OCI-LY3 (cell line): ENCODE results near the gene LMBRD1.
A peak's percentile ranks its signal among the peaks of the same experiment; 100 is the strongest.

Experiments
- H2AFZ ChIP-seq: fragments of 200-600, 300-600 bp; shearing (Covaris generic); 2 replicates; pipeline ENCODE4 v1.6.0; 2014; ENCODE audit warnings: antibody characterized with exemption, low read depth, low read length
- H3K27ac ChIP-seq: fragments of 200-600, 300-600 bp; sonication (generic); 2 replicates; pipeline ENCODE4 v1.5.1; 2014; ENCODE audit warnings: mild to moderate bottlenecking, low read length, moderate library complexity, mixed read lengths
- H3K27me3 ChIP-seq: fragments of 200-600, 300-600 bp; sonication (generic); 2 replicates; pipeline ENCODE4 v1.6.1; 2014; ENCODE audit warnings: low read depth, low read length, mixed read lengths
- H3K36me3 ChIP-seq: fragments of 200-600, 300-600 bp; sonication (generic); replicated peaks from 2 replicates; pipeline ENCODE3; 2014; ENCODE audit warnings: low read depth, low read length, mixed read lengths
- H3K4me1 ChIP-seq: fragments of 300-600, 200-600 bp; sonication (generic); 2 replicates; pipeline ENCODE4 v1.6.1; 2014; ENCODE audit warnings: low read length, mixed read lengths
- H3K4me2 ChIP-seq: fragments of 200-600, 300-600 bp; sonication (generic); 2 replicates; pipeline ENCODE4 v1.6.1; 2014; ENCODE audit warnings: low read length, mixed read lengths
- H3K4me3 ChIP-seq: fragments of 300-600, 200-600 bp; sonication (generic); 2 replicates; pipeline ENCODE4 v1.5.1; 2014; ENCODE audit warnings: antibody characterized with exemption, mild to moderate bottlenecking, low read length, moderate library complexity
- H3K79me2 ChIP-seq: fragments of 300-600, 200-600 bp; shearing (Covaris generic); 2 replicates; pipeline ENCODE4 v1.6.1; 2014; ENCODE audit warnings: mild to moderate bottlenecking, low read length, mixed read lengths
- H3K9ac ChIP-seq: fragments of 300-600, 200-600 bp; shearing (Covaris generic); 2 replicates; pipeline ENCODE4 v1.6.0; 2014; ENCODE audit warnings: mild to moderate bottlenecking, low read length, moderate library complexity
- H3K9me3 ChIP-seq: fragments of 200-600, 300-600 bp; shearing (Covaris generic); 2 replicates; pipeline ENCODE4 v1.6.1; 2014; ENCODE audit warnings: low read length, mixed read lengths; ENCODE audit not compliant: insufficient read depth
- H4K20me1 ChIP-seq: fragments of 200-600, 300-600 bp; sonication (generic); 2 replicates; pipeline ENCODE4 v1.6.1; 2016; ENCODE audit warnings: low read length, mixed read lengths; ENCODE audit not compliant: insufficient read depth
- EZH2phosphoT487 ChIP-seq: fragments of 200-600 bp; shearing (Covaris generic); IDR thresholded peaks from 2 replicates; pipeline ENCODE4 v1.6.1; 2018; ENCODE audit warnings: antibody characterized with exemption, mixed run types, low read depth
- TF ChIP-seq, protein P1 (sequence below): fragments of 200-600, 300-600 bp; sonication (generic); IDR thresholded peaks from 2 replicates; pipeline ENCODE4 v1.5.1; 2014; ENCODE audit warnings: antibody characterized with exemption, low read length, low read depth

Gene LMBRD1

GRCh38 chr6:69631552-69632346, 165.1 kb downstream of the LMBRD1 start:
- Histone ChIP-seq H3K27me3 (no peaks in the 10 kb centered on the region), H3K9ac (no peak overlapping the region), H3K4me1 (peaks cover 8% of the 10 kb centered on the region), H3K4me3 (no peak overlapping the region), H3K79me2 (no peaks in the 10 kb centered on the region), H3K9me3 (no peaks in the 10 kb centered on the region), H3K27ac (no peak overlapping the region), H3K4me2 (no peak overlapping the region), H2AFZ (0 out of 2 replicates have a peak overlapping the region, but pooled peaks have one; percentile 27), H4K20me1 (no peaks in the 10 kb centered on the region), H3K36me3 (no peaks in the 10 kb centered on the region)
- TF ChIP-seq EZH2phosphoT487, result no peak
- TF ChIP-seq, protein P1, sequence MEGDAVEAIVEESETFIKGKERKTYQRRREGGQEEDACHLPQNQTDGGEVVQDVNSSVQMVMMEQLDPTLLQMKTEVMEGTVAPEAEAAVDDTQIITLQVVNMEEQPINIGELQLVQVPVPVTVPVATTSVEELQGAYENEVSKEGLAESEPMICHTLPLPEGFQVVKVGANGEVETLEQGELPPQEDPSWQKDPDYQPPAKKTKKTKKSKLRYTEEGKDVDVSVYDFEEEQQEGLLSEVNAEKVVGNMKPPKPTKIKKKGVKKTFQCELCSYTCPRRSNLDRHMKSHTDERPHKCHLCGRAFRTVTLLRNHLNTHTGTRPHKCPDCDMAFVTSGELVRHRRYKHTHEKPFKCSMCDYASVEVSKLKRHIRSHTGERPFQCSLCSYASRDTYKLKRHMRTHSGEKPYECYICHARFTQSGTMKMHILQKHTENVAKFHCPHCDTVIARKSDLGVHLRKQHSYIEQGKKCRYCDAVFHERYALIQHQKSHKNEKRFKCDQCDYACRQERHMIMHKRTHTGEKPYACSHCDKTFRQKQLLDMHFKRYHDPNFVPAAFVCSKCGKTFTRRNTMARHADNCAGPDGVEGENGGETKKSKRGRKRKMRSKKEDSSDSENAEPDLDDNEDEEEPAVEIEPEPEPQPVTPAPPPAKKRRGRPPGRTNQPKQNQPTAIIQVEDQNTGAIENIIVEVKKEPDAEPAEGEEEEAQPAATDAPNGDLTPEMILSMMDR, result no peak

DNA sequence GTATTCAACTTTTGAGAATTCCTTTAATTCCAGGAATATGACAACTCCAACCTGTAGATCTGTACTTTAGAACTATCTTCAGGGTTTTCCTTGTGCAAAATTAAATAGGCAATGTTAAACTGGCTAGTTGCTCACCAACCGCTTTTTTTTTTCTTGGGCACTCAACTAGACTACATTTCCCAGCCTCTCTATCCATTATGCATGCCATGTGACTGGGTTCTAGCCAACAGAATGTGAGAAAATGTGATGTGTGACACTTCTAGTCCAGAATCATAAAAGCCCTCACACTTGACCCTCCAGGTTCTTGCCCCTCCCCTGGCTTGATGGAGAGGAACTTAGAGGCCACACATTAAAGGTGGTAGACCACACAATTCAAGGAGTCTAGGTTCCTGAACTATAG, 166.0 kb downstream of the LMBRD1 start:
- H3K79me2 ChIP-seq, result no peaks in the 10 kb centered on the region
- no peaks in the 10 kb centered on the region for H3K27me3 ChIP-seq
- no peak overlapping the region for H3K9ac ChIP-seq
- peaks cover 5% of the 10 kb centered on the region for H3K4me1 ChIP-seq
- no peak overlapping the region for H3K4me2 ChIP-seq
- no peaks in the 10 kb centered on the region for H3K36me3 ChIP-seq
- H3K4me3 ChIP-seq, result no peak overlapping the region
- no peak overlapping the region for H2AFZ ChIP-seq
- no peaks in the 10 kb centered on the region for H3K9me3 ChIP-seq
- H4K20me1 ChIP-seq, result no peaks in the 10 kb centered on the region
- H3K27ac ChIP-seq, result no peak overlapping the region
- TF ChIP-seq, protein P1, result no peak
- no peak for TF ChIP-seq EZH2phosphoT487

DNA sequence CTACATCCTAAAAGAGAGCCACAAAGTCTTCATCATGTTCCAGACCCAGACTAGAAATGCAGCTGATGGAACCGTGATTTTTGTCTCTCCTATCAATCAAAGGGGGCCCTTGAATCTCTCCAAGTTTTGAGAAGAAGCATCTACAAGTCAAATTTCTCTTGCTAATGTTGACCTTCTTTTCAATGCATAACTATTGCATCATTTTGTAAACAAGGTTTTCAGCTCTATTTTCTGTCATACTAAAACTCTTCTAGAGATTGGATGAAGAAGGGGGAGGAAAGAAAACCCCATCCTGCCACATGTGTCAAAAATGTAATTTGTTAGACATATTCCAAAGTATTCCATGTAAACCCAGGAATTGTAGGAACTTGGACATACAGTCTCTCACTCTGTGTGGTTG, 169.2 kb downstream of the LMBRD1 start:
- Histone ChIP-seq H3K79me2 (no peaks in the 10 kb centered on the region), H3K4me1 (no peaks in the 10 kb centered on the region), H3K27ac (no peak overlapping the region), H3K4me2 (no peak overlapping the region), H3K4me3 (no peak overlapping the region), H3K27me3 (no peaks in the 10 kb centered on the region), H2AFZ (no peak overlapping the region), H3K9ac (no peak overlapping the region), H4K20me1 (no peaks in the 10 kb centered on the region), H3K36me3 (no peaks in the 10 kb centered on the region), H3K9me3 (no peaks in the 10 kb centered on the region)
- TF ChIP-seq, protein P1, result no peak
- no peak for TF ChIP-seq EZH2phosphoT487

DNA sequence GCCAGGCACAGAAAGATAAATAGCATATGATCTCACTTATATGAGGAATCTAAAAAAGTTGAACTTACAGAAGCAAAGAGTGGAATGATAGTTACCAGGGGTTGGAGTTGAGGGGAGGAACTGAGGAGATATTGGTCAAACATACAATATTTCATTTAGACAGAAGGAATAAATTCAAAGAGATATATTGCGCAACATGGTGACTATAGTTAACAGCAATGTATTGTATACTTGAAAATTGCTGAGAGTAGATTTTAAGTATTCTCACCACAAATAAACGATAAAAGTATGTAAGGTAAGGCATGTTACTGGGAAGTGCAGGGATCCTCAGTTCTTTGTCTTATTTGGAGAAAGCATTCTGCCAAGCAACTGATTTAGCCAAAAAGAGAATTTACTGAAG, 171.9 kb downstream of the LMBRD1 start:
- Histone ChIP-seq H3K9ac (no peak overlapping the region), H3K4me3 (no peak overlapping the region), H3K27ac (no peak overlapping the region), H2AFZ (no peak overlapping the region), H3K27me3 (0 out of 2 replicates have a peak, but pooled peaks cover 2% of the 10 kb centered on the region), H3K36me3 (no peaks in the 10 kb centered on the region), H3K9me3 (no peaks in the 10 kb centered on the region), H4K20me1 (no peaks in the 10 kb centered on the region), H3K79me2 (no peaks in the 10 kb centered on the region), H3K4me2 (no peak overlapping the region), H3K4me1 (no peaks in the 10 kb centered on the region)
- no peak for TF ChIP-seq EZH2phosphoT487
- TF ChIP-seq, protein P1, result no peak
